Endometrial microvascular endothelial cells (primary cell): ENCODE results near the gene ACOT7. TPM values are rescaled to one million over a fixed set of nuclear protein-coding genes. Genes with fewer than 3 reads are reported as not detected.

ENCODE experiments used
- in situ Hi-C: cut with HindIII; loops from 2 replicates; pipeline ENCODE4 v1.10.0; 2017; ENCODE audit warnings: low sequenced_read_pairs, low pct_unique_long_range_greater_than_20kb; ENCODE audit errors: inconsistent ontology term
- total RNA-seq: library from RNA; depleted of rRNA; stranded (reverse); fragments of >200 nt; gene quantifications from one replicate; pipeline ENCODE4 v1.2.3, GENCODE V29; 2015; ENCODE audit errors: inconsistent ontology term

ACOT7 gene
- total RNA-seq, 1 donor from 2014 or later = 101 TPM

GRCh38 chr1:6265151-6265550 lies 128.4 kb downstream of the ACOT7 start:
- in situ Hi-C loops = no loop called here

- in situ Hi-C loops = no loop called here
Observed at GRCh38 chr1:6263716-6264115, 129.9 kb downstream of the ACOT7 start.

GRCh38 chr1:6262555-6263420 lies 130.8 kb downstream of the ACOT7 start:
- in situ Hi-C loops = no loop called here

- in situ Hi-C loops = no loop called here
Observed at GRCh38 chr1:6261615-6261995, 132.0 kb downstream of the ACOT7 start.

- in situ Hi-C loops = no loop called here
Observed at GRCh38 chr1:6260961-6261614, 132.5 kb downstream of the ACOT7 start, which contains the start of gene GPR153. Gene GPR153 (minus strand): TSS chr1:6261098. CDS start chr1:6254905, 6,193 bp downstream.

- in situ Hi-C loops = no loop called here
Observed at GRCh38 chr1:6260433-6260934, 133.1 kb downstream of the ACOT7 start.

- in situ Hi-C loops = no loop called here
Observed at GRCh38 chr1:6259491-6260362, 133.8 kb downstream of the ACOT7 start.

GRCh38 chr1:6258675-6259074 lies 134.9 kb downstream of the ACOT7 start:
- in situ Hi-C loops = no loop called here

GRCh38 chr1:6257541-6258069 lies 136.0 kb downstream of the ACOT7 start:
- in situ Hi-C loops = no loop called here

- in situ Hi-C loops = no loop called here
Observed at GRCh38 chr1:6256645-6257044, 136.9 kb downstream of the ACOT7 start.

- in situ Hi-C loops = no loop called here
Observed at GRCh38 chr1:6254691-6255090, 138.9 kb downstream of the ACOT7 start.

- in situ Hi-C loops = no loop called here
Observed at GRCh38 chr1:6253380-6253779, 140.2 kb downstream of the ACOT7 start.

- in situ Hi-C loops = no loop called here
Observed at GRCh38 chr1:6252374-6252710, 141.2 kb downstream of the ACOT7 start.

- in situ Hi-C loops = no loop called here
Observed at GRCh38 chr1:6251681-6252373, 141.7 kb downstream of the ACOT7 start.

GRCh38 chr1:6251233-6251632 lies 142.3 kb downstream of the ACOT7 start:
- in situ Hi-C loops = no loop called here

- in situ Hi-C loops = no loop called here
Observed at GRCh38 chr1:6249739-6250689, 143.6 kb downstream of the ACOT7 start.

- in situ Hi-C loops = no loop called here
Observed at GRCh38 chr1:6248932-6249738, 144.4 kb downstream of the ACOT7 start.
